ENCODE data around the gene LCP1. TPM values are rescaled to one million over a fixed set of nuclear protein-coding genes. Genes with fewer than 3 reads are reported as not detected.

The LCP1 gene
- total and polyA plus RNA-seq, 9 of the 15 experiments (the other 6 are each of a cell fraction or from before 2014, with no cell fraction given) = 83.0 to 255 (median 163) TPM

GRCh38 chr13:46134961-46135522 is 46.9 kb downstream of the LCP1 start:
- no peaks in the 10 kb centered on the region for H3K4me1 ChIP-seq (replicated peaks in 1 of 2; ENCODE audit: control insufficient read depth in 2 of 2, insufficient read depth in 2 of 2, low read length in 2 of 2)
- WGBS (ENCODE audit: insufficient coverage, low coverage, missing lambda C conversion rate) = 70% methylated on average over 3 of the region's 4 CpGs
- CTCF ChIA-PET (ENCODE audit: low intra/inter-chr PET ratio) = no interaction called here
- FAIRE-seq (no peak), ATAC-seq (peak; percentile 37), DNase-seq (ENCODE audit: extremely low read depth in 1 of 4, low spot score in 3 of 4) (no peak)
- H3K9ac ChIP-seq (ENCODE audit: insufficient read depth in 1 of 2, low read depth in 2 of 2, low read length in 2 of 2) = no peak overlapping the region
- H3K27me3 ChIP-seq (ENCODE audit: control insufficient read depth in 2 of 2, insufficient read depth in 2 of 2, low read length in 2 of 2) = no peaks in the 10 kb centered on the region
- intact Hi-C loops (cut with micrococcal nuclease) = no loop called here
- TF ChIP-seq POLR3G (IDR thresholded peaks at IDR 0.05; ENCODE audit: extremely low read depth, insufficient read length, insufficient replicate concordance) (no peak), NCOA1 (IDR thresholded peaks at IDR 0.05; ENCODE audit: low read depth) (no peak), ATF7 (IDR thresholded peaks at IDR 0.05) (no peak), ZNF217 (CRISPR knock-in tag; IDR thresholded peaks at IDR 0.05) (no peak), SNRNP70 (optimal IDR thresholded peaks at IDR 0.05; ENCODE audit: low read depth, low read length) (no peak), ZNF764 (CRISPR knock-in tag; IDR thresholded peaks at IDR 0.05; ENCODE audit: low read depth) (no peak), IRF1 (CRISPR knock-in tag; IDR thresholded peaks at IDR 0.05; ENCODE audit: borderline replicate concordance) (no peak), DACH1 (IDR thresholded peaks at IDR 0.05; ENCODE audit: partially characterized antibody) (no peak), U2AF1 (optimal IDR thresholded peaks at IDR 0.05; ENCODE audit: low read depth, low read length) (no peak)
- BruUV-seq (replicated peaks) = no TSS peak
- no peak overlapping the region for H2AFZ ChIP-seq (ENCODE audit: low read depth, low read length)
- H3K4me2 ChIP-seq (ENCODE audit: insufficient read depth, low read length) = no peak overlapping the region
- in situ Hi-C loops (cut with MboI) = no loop called here
- H3K4me3 ChIP-seq = no peak overlapping the region
- no peaks in the 10 kb centered on the region for H3K79me2 ChIP-seq (ENCODE audit: control insufficient read depth, insufficient read depth, low read length)
- no peaks in the 10 kb centered on the region for H3K9me3 ChIP-seq (replicated peaks; ENCODE audit: control insufficient read depth, insufficient read depth, low read depth, low read length)
- no peaks in the 10 kb centered on the region for H4K20me1 ChIP-seq (replicated peaks; ENCODE audit: control insufficient read depth, insufficient read depth, low read length)
- POLR2A ChIA-PET = interaction anchor here (0.6 to 1.3 kb wide), 2 partner anchors 11 to 14 kb away, joined by 3 to 4 read pairs; no protein-coding TSS in a partner anchor
- H3K9me1 ChIP-seq (ENCODE audit: control insufficient read depth, insufficient read depth, low read length) = no peaks in the 10 kb centered on the region
- peaks cover 89% of the 10 kb centered on the region; the same call in 2 of the 3 replicates for H3K36me3 ChIP-seq (ENCODE audit: control insufficient read depth, insufficient read depth, low read length)
- no peak overlapping the region for H3K27ac ChIP-seq (ENCODE audit: extremely low read depth, low read depth, low read length)

Data from K562 (cell line).